ENCODE data around the gene VAMP5.
A peak's percentile ranks its signal among the peaks of the same experiment; 100 is the strongest.

Gene VAMP5

GRCh38 chr2:85619617-85620016, 35.4 kb downstream of the VAMP5 start:
- no peaks in the 10 kb centered on the region for H3K9me2 ChIP-seq (replicated peaks; ENCODE audit: low read depth, low read length)
- H2AFZ ChIP-seq (ENCODE audit: low read length): no peak overlapping the region
- H3K27me3 ChIP-seq (ENCODE audit: insufficient read depth, low read length, poor library complexity, severe bottlenecking): no peaks in the 10 kb centered on the region
- H3K79me2 ChIP-seq (ENCODE audit: insufficient read depth, low read length): peaks cover 74% of the 10 kb centered on the region
- H3K4me3 ChIP-seq (ENCODE audit: low read length, poor library complexity, severe bottlenecking): peak overlapping the region; percentile 55
- peak overlapping the region; percentile 96 for H3K4me2 ChIP-seq (ENCODE audit: low read depth, low read length, poor library complexity, severe bottlenecking)
- no peaks in the 10 kb centered on the region for H3K9me3 ChIP-seq (ENCODE audit: insufficient read depth, low read depth, low read length)
- TF ChIP-seq CTCF (conservative IDR thresholded peaks at IDR 0.05; ENCODE audit: low read length) (no peak), EZH2phosphoT487 (IDR thresholded peaks at IDR 0.05; ENCODE audit: borderline replicate concordance) (no peak)
- no peaks in the 10 kb centered on the region; the same call in 1 of the 2 replicates for H3F3A ChIP-seq (ENCODE audit: low read depth)
- H4K20me1 ChIP-seq (ENCODE audit: insufficient read depth, low read length, poor library complexity, severe bottlenecking): peaks cover 45% of the 10 kb centered on the region
- H3K9ac ChIP-seq (ENCODE audit: low read depth, low read length, poor library complexity, severe bottlenecking): peak overlapping the region; percentile 36
- peaks cover 51% of the 10 kb centered on the region for H3K36me3 ChIP-seq (ENCODE audit: insufficient read depth, low read length)
- H3K4me1 ChIP-seq (ENCODE audit: insufficient read depth, low read length, poor library complexity, severe bottlenecking): peaks cover 21% of the 10 kb centered on the region

GRCh38 chr2:85621338-85621737, 37.1 kb downstream of the VAMP5 start:
- Histone ChIP-seq H3K9ac (ENCODE audit: low read depth, low read length, poor library complexity, severe bottlenecking) (no peak overlapping the region), H3K27me3 (ENCODE audit: insufficient read depth, low read length, poor library complexity, severe bottlenecking) (no peaks in the 10 kb centered on the region), H3K4me1 (ENCODE audit: insufficient read depth, low read length, poor library complexity, severe bottlenecking) (peaks cover 21% of the 10 kb centered on the region), H3K79me2 (ENCODE audit: insufficient read depth, low read length) (peaks cover 67% of the 10 kb centered on the region), H2AFZ (ENCODE audit: low read length) (no peak overlapping the region), H4K20me1 (ENCODE audit: insufficient read depth, low read length, poor library complexity, severe bottlenecking) (peaks cover 41% of the 10 kb centered on the region), H3K4me2 (ENCODE audit: low read depth, low read length, poor library complexity, severe bottlenecking) (no peak overlapping the region), H3K9me3 (ENCODE audit: insufficient read depth, low read depth, low read length) (no peaks in the 10 kb centered on the region), H3K9me2 (replicated peaks; ENCODE audit: low read depth, low read length) (no peaks in the 10 kb centered on the region), H3F3A (ENCODE audit: low read depth) (no peaks in the 10 kb centered on the region), H3K36me3 (ENCODE audit: insufficient read depth, low read length) (peaks cover 67% of the 10 kb centered on the region), H3K4me3 (ENCODE audit: low read length, poor library complexity, severe bottlenecking) (no peak overlapping the region)
- TF ChIP-seq CTCF (conservative IDR thresholded peaks at IDR 0.05; ENCODE audit: low read length) (no peak), EZH2phosphoT487 (IDR thresholded peaks at IDR 0.05; ENCODE audit: borderline replicate concordance) (no peak)

- peaks cover 90% of the 10 kb centered on the region for H3K36me3 ChIP-seq (ENCODE audit: insufficient read depth, low read length)
- TF ChIP-seq CTCF (conservative IDR thresholded peaks at IDR 0.05; ENCODE audit: low read length): no peak
- TF ChIP-seq EZH2phosphoT487 (IDR thresholded peaks at IDR 0.05; ENCODE audit: borderline replicate concordance): no peak
- no peaks in the 10 kb centered on the region for H3K27me3 ChIP-seq (ENCODE audit: insufficient read depth, low read length, poor library complexity, severe bottlenecking)
- peaks cover 5% of the 10 kb centered on the region for H3K4me1 ChIP-seq (ENCODE audit: insufficient read depth, low read length, poor library complexity, severe bottlenecking)
- no peak overlapping the region for H3K4me3 ChIP-seq (ENCODE audit: low read length, poor library complexity, severe bottlenecking)
- peaks cover 40% of the 10 kb centered on the region for H3K79me2 ChIP-seq (ENCODE audit: insufficient read depth, low read length)
- no peak overlapping the region for H3K9ac ChIP-seq (ENCODE audit: low read depth, low read length, poor library complexity, severe bottlenecking)
- H3K9me3 ChIP-seq (ENCODE audit: insufficient read depth, low read depth, low read length): no peaks in the 10 kb centered on the region
- H3F3A ChIP-seq (ENCODE audit: low read depth): no peaks in the 10 kb centered on the region; the same call in 1 of the 2 replicates
- no peak overlapping the region for H3K4me2 ChIP-seq (ENCODE audit: low read depth, low read length, poor library complexity, severe bottlenecking)
- no peak overlapping the region for H2AFZ ChIP-seq (ENCODE audit: low read length)
- no peaks in the 10 kb centered on the region for H3K9me2 ChIP-seq (replicated peaks; ENCODE audit: low read depth, low read length)
- peaks cover 17% of the 10 kb centered on the region for H4K20me1 ChIP-seq (ENCODE audit: insufficient read depth, low read length, poor library complexity, severe bottlenecking)
Measured at GRCh38 chr2:85623991-85624390, 39.8 kb downstream of the VAMP5 start.
